ENCODE results near the gene SNHG17. TPM values are rescaled to one million over a fixed set of nuclear protein-coding genes. Genes with fewer than 3 reads are reported as not detected.
"Not testable (repeated sequence)": the region's sequence is repeated elsewhere in the genome, so short reads cannot be mapped to it uniquely, and the experiment has no call there.

SNHG17 gene
- total RNA-seq, 1 experiment from 2014 or later: 24.2 TPM

- no peak for DNase-seq (ENCODE audit: low read depth)
Measured at GRCh38 chr20:38447931-38448675, 13.0 kb upstream of the SNHG17 start.

- DNase-seq (ENCODE audit: low read depth): no peak
Measured at GRCh38 chr20:38447251-38447661, 12.1 kb upstream of the SNHG17 start.

GRCh38 chr20:38446441-38447209 lies 11.5 kb upstream of the SNHG17 start:
- peak; percentile 94 for DNase-seq (ENCODE audit: low read depth)

GRCh38 chr20:38445901-38446425 lies 10.8 kb upstream of the SNHG17 start:
- no peak for DNase-seq (ENCODE audit: low read depth)

- DNase-seq (ENCODE audit: low read depth): no peak
Measured at GRCh38 chr20:38445381-38445796, 10.3 kb upstream of the SNHG17 start.

GRCh38 chr20:38441916-38442315 lies 6.8 kb upstream of the SNHG17 start:
- no peak for DNase-seq (ENCODE audit: low read depth)

- not testable (repeated sequence) for DNase-seq (ENCODE audit: low read depth)
Measured at GRCh38 chr20:38441110-38441509, 6.0 kb upstream of the SNHG17 start.

- no peak for DNase-seq (ENCODE audit: low read depth)
Measured at GRCh38 chr20:38437796-38438195, 2.7 kb upstream of the SNHG17 start.

- peak; percentile 39 for DNase-seq (ENCODE audit: low read depth)
Measured at GRCh38 chr20:38435555-38435939, 419 bp upstream of the SNHG17 start.

GRCh38 chr20:38434301-38434741 lies 807 bp downstream of the SNHG17 start:
- DNase-seq (ENCODE audit: low read depth): no peak

- DNase-seq (ENCODE audit: low read depth): no peak
Measured at GRCh38 chr20:38433304-38433972, 1.7 kb downstream of the SNHG17 start.

- not testable (repeated sequence) for DNase-seq (ENCODE audit: low read depth)
Measured at GRCh38 chr20:38432870-38433269, 2.3 kb downstream of the SNHG17 start.

- no peak for DNase-seq (ENCODE audit: low read depth)
Measured at GRCh38 chr20:38432292-38432691, 2.8 kb downstream of the SNHG17 start.

GRCh38 chr20:38430679-38431325 lies 4.3 kb downstream of the SNHG17 start:
- no peak for DNase-seq (ENCODE audit: low read depth)

GRCh38 chr20:38429301-38429700 lies 5.8 kb downstream of the SNHG17 start:
- no peak for DNase-seq (ENCODE audit: low read depth)

GRCh38 chr20:38428800-38429199 lies 6.3 kb downstream of the SNHG17 start:
- no peak for DNase-seq (ENCODE audit: low read depth)

- no peak for DNase-seq (ENCODE audit: low read depth)
Measured at GRCh38 chr20:38427655-38428023, 7.5 kb downstream of the SNHG17 start.

GRCh38 chr20:38426006-38426897 lies 8.9 kb downstream of the SNHG17 start:
- peak; percentile 89 for DNase-seq (ENCODE audit: low read depth)

- no peak for DNase-seq (ENCODE audit: low read depth)
Measured at GRCh38 chr20:38424401-38424800, 10.7 kb downstream of the SNHG17 start.

GRCh38 chr20:38423541-38423940 lies 11.6 kb downstream of the SNHG17 start:
- DNase-seq (ENCODE audit: low read depth): no peak

GRCh38 chr20:38421915-38422314 lies 13.2 kb downstream of the SNHG17 start:
- DNase-seq (ENCODE audit: low read depth): no peak

Data from Daoy (cell line).